CD4-positive, alpha-beta T cell (primary cell): ENCODE results near the gene DSCAML1. TPM values are rescaled to one million over a fixed set of nuclear protein-coding genes. Genes with fewer than 3 reads are reported as not detected.

Experiments used
- ATAC-seq: fragments of 200-7000 bp; cut with Tn5 transposase; one replicate; pipeline ENCODE4 v1.10.0; 2022; ENCODE audit warnings: mild to moderate bottlenecking; ENCODE audit not compliant: poor library complexity
- CTCF ChIA-PET: fragments of 350-600 bp; sonication (Branson Sonifier 250); formaldehyde crosslinking; loops from one replicate; lab custom pipeline; 2021; ENCODE audit warnings: antibody characterized with exemption, inconsistent platforms; lab: Charles Lee
- POLR2A ChIA-PET: fragments of 350-600 bp; sonication (Branson Sonifier 250); formaldehyde crosslinking; loops from one replicate; lab custom pipeline; 2021; ENCODE audit warnings: antibody characterized with exemption, inconsistent platforms; lab: Charles Lee
- DNase-seq, 14 experiments: peaks; one replicate each; pipeline ENCODE4 v3.0.0-alpha.2; 2013 to 2020; ENCODE audit warnings: mixed read lengths in 2 of 14
- H3K27ac ChIP-seq, 2 donors: one replicate each; pipeline versions ENCODE4 v1.5.1 to v1.7.0; 2013; ENCODE audit warnings: low read length in 2 of 2, low read depth in 1 of 2, mild to moderate bottlenecking in 1 of 2
- H3K27me3 ChIP-seq, 2 experiments: 1 replicate in 1 of 2; 2 replicates in 1 of 2; pipeline versions ENCODE4 v1.6.1 to v1.7.0; 2013; ENCODE audit warnings: low read length in 2 of 2, control low read depth in 1 of 2, mild to moderate bottlenecking in 1 of 2, moderate library complexity in 1 of 2; ENCODE audit not compliant: insufficient read depth in 2 of 2, control insufficient read depth in 1 of 2
- H3K36me3 ChIP-seq: one replicate; pipeline ENCODE4 v1.6.1; 2013; ENCODE audit warnings: low read length, control low read depth; ENCODE audit not compliant: insufficient read depth
- H3K4me1 ChIP-seq: one replicate; pipeline ENCODE4 v1.6.1; 2013; ENCODE audit warnings: low read length, control low read depth; ENCODE audit not compliant: insufficient read depth
- H3K4me3 ChIP-seq: one replicate; pipeline ENCODE4 v1.5.1; 2013; ENCODE audit warnings: mild to moderate bottlenecking, low read length, moderate library complexity
- H3K9me3 ChIP-seq, 2 experiments: 1 replicate in 1 of 2; 2 replicates in 1 of 2; pipeline versions ENCODE4 v1.6.1 to v1.7.0; 2013; ENCODE audit warnings: low read length in 2 of 2, mild to moderate bottlenecking in 2 of 2, control low read depth in 1 of 2, moderate library complexity in 1 of 2; ENCODE audit not compliant: control insufficient read depth in 1 of 2, insufficient read depth in 1 of 2
- H3K27ac Mint-ChIP-seq: one replicate; pipeline ENCODE4 v1.8.0; 2020; ENCODE audit warnings: mixed read lengths
- H3K27me3 Mint-ChIP-seq: one replicate; pipeline ENCODE4 v1.8.0; 2021; ENCODE audit warnings: mixed read lengths
- H3K36me3 Mint-ChIP-seq: one replicate; pipeline ENCODE4 v1.8.0; 2021; ENCODE audit warnings: low read depth, mixed read lengths
- H3K4me1 Mint-ChIP-seq: one replicate; pipeline ENCODE4 v1.8.0; 2021; ENCODE audit warnings: low read depth, mixed read lengths
- H3K4me3 Mint-ChIP-seq: one replicate; pipeline ENCODE4 v1.8.0; 2020; ENCODE audit warnings: mild to moderate bottlenecking, mixed read lengths
- H3K9me3 Mint-ChIP-seq: one replicate; pipeline ENCODE4 v1.8.0; 2020; ENCODE audit warnings: mixed read lengths
- intact Hi-C, 2 experiments: fragments of 100-400 bp; cut with DNase I in 1 of 2; cut with micrococcal nuclease in 1 of 2; formaldehyde crosslinking; loops; one replicate each; pipeline versions ENCODE4 v1.15.1 to v1.9.0; 2023 to 2025; cut with DNase I, micrococcal nuclease
- total RNA-seq, 174 experiments: library from RNA in 2 of 174; stranded (reverse) in 2 of 174; gene quantifications; one replicate each; pipeline ENCODE4 v1.2.3 and lab custom pipeline; 2021 to 2026
- TF ChIP-seq, protein P1 (sequence below): fragments of 200-600 bp; IDR thresholded peaks from one replicate; pipeline ENCODE4 v1.8.0; 2022; ENCODE audit warnings: antibody characterized with exemption, mild to moderate bottlenecking

DSCAML1 gene
- total RNA-seq, 2 experiments from 2014 or later: 0.22 to 0.61 TPM

DNA sequence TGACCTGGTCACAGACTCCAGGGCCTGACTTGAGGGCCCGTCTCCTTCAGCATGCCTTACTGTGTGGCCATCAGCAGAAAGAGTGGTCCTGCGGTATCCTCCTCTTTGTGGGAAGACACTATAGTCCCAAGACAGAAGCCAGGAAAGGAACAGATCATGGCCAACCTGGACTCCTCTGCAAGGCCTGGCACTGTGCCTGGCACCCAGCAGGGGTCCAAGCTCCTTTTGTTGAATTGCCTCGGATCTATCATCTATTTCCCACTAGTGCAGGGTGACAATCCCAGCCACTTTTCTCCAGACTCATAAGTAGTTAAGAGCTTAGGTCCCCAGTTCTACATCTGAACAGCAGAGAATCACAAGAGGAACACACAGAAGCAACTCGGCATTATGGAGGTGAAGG is 27.0 kb downstream of the DSCAML1 start:
- H3K4me1 Mint-ChIP-seq: no peaks in the 10 kb centered on the region
- ATAC-seq (no peak), DNase-seq (no peak)
- intact Hi-C loops: no loop called here
- ChIA-PET CTCF (no interaction called here), POLR2A (no interaction called here)
- Histone ChIP-seq H3K36me3 (no peaks in the 10 kb centered on the region), H3K27ac (no peak overlapping the region), H3K27me3 (no peaks in the 10 kb centered on the region), H3K4me3 (no peak overlapping the region), H3K4me1 (no peaks in the 10 kb centered on the region), H3K9me3 (no peaks in the 10 kb centered on the region)
- no peaks in the 10 kb centered on the region for H3K27me3 Mint-ChIP-seq
- H3K4me3 Mint-ChIP-seq: no peak overlapping the region
- TF ChIP-seq, protein P1, sequence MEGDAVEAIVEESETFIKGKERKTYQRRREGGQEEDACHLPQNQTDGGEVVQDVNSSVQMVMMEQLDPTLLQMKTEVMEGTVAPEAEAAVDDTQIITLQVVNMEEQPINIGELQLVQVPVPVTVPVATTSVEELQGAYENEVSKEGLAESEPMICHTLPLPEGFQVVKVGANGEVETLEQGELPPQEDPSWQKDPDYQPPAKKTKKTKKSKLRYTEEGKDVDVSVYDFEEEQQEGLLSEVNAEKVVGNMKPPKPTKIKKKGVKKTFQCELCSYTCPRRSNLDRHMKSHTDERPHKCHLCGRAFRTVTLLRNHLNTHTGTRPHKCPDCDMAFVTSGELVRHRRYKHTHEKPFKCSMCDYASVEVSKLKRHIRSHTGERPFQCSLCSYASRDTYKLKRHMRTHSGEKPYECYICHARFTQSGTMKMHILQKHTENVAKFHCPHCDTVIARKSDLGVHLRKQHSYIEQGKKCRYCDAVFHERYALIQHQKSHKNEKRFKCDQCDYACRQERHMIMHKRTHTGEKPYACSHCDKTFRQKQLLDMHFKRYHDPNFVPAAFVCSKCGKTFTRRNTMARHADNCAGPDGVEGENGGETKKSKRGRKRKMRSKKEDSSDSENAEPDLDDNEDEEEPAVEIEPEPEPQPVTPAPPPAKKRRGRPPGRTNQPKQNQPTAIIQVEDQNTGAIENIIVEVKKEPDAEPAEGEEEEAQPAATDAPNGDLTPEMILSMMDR: no peak
- H3K27ac Mint-ChIP-seq: no peak overlapping the region
- no peaks in the 10 kb centered on the region for H3K36me3 Mint-ChIP-seq
- H3K9me3 Mint-ChIP-seq: no peaks in the 10 kb centered on the region

GRCh38 chr11:117769533-117769932 is 27.5 kb downstream of the DSCAML1 start:
- Histone ChIP-seq H3K27ac (no peak overlapping the region), H3K27me3 (no peaks in the 10 kb centered on the region), H3K4me3 (no peak overlapping the region), H3K36me3 (no peaks in the 10 kb centered on the region), H3K9me3 (no peaks in the 10 kb centered on the region), H3K4me1 (no peaks in the 10 kb centered on the region)
- DNase-seq: no peak
- Mint-ChIP-seq H3K4me1 (no peaks in the 10 kb centered on the region), H3K27ac (no peak overlapping the region), H3K9me3 (no peaks in the 10 kb centered on the region), H3K27me3 (no peaks in the 10 kb centered on the region), H3K4me3 (no peak overlapping the region), H3K36me3 (no peaks in the 10 kb centered on the region)
- ChIA-PET CTCF (no interaction called here), POLR2A (no interaction called here)
- TF ChIP-seq, protein P1: no peak
- intact Hi-C loops: no loop called here
- no peak for ATAC-seq

GRCh38 chr11:117768506-117768905 is 28.5 kb downstream of the DSCAML1 start:
- intact Hi-C loops: no loop called here
- TF ChIP-seq, protein P1: no peak
- Mint-ChIP-seq H3K4me1 (no peaks in the 10 kb centered on the region), H3K9me3 (no peaks in the 10 kb centered on the region), H3K27ac (no peak overlapping the region), H3K36me3 (no peaks in the 10 kb centered on the region), H3K27me3 (no peaks in the 10 kb centered on the region), H3K4me3 (no peak overlapping the region)
- no peaks in the 10 kb centered on the region for H3K4me1 ChIP-seq
- ATAC-seq (no peak), DNase-seq (no peak)
- ChIA-PET CTCF (no interaction called here), POLR2A (no interaction called here)
- H3K27me3 ChIP-seq: no peaks in the 10 kb centered on the region
- H3K4me3 ChIP-seq: no peak overlapping the region
- H3K36me3 ChIP-seq: no peaks in the 10 kb centered on the region
- no peaks in the 10 kb centered on the region for H3K9me3 ChIP-seq
- no peak overlapping the region for H3K27ac ChIP-seq
